GM10847 (cell line): Measurements from ENCODE around the gene SYNC.

ENCODE experiments used
- POLR2A ChIP-seq: IDR thresholded peaks from 2 replicates; pipeline ENCODE4 v1.6.1; 2011; ENCODE audit not compliant: insufficient read length; ENCODE audit errors: extremely low read depth

Gene SYNC

DNA sequence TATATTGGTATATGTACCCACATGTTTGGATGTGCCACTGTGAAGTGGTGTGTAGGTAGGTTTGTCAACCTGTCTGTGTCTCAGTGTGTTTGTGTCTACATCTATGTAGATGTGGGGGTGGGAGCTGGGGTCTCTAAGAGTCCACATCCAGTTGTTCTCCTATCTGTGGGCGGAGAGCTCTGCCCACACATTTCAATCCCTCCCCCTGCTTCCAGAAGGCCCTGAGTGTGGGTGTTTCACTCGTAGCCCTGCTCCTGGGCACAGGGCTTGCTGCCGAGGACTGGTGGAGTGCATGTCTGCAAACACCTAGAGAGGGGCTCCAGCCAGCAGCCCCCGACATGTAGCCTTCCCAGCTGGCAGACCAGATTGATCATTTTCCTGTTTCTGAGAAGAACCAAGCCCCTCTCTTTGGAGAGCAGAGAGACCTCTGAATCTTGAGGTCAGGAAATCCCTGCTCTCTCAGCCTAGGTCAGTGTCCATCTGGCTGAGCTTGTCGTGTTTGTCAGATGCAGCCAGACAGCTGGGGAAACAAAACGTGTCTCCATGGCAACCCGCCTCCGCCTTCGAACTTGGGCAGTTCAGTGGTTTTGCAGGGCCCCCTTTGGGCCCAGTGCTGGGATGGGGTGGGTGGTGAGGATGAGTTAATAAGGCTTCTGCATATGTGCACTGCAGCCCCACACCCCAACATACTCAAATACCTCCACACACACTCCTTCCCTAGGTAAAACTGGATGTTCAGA, 31.2 kb upstream of the SYNC start:
- TF ChIP-seq POLR2A, result no peak

DNA sequence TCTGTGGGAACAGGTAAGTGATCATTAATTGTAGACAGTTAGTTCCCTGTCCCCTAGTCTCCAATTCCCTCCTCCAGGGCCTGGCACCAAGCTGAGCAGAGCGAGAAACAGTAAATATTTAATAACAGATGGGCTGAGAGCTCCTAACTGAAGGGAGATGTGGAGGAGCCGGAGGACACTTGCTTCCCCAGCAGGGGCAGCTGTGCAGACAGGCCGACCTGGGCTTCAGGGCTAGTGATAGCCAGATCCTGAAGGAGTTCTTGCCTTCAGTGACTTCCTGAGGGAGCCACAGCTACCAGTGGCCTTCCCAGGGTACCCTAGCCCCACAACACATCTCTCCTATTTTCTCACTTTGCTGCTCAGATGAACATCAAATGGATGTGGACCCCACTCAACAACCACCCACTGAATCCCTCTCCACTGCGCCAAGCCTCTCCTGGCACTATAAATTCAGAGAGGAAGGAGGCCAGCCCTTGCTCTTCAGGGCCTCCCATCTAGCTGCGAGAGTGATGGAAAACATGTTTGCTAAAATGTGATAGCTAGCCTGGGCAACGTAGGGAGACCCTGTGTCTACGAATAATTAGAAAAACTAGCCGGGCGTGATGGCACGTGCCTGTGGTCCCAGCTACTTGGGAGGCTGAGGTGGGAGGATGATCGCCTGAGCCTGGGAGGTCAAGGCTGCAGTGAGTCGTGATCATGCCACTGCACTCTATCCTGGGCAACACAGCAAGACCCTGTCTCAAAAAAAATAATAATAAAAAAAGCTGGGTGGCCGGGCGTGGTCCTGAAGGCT, 26.9 kb upstream of the SYNC start:
- TF ChIP-seq POLR2A, result no peak

DNA sequence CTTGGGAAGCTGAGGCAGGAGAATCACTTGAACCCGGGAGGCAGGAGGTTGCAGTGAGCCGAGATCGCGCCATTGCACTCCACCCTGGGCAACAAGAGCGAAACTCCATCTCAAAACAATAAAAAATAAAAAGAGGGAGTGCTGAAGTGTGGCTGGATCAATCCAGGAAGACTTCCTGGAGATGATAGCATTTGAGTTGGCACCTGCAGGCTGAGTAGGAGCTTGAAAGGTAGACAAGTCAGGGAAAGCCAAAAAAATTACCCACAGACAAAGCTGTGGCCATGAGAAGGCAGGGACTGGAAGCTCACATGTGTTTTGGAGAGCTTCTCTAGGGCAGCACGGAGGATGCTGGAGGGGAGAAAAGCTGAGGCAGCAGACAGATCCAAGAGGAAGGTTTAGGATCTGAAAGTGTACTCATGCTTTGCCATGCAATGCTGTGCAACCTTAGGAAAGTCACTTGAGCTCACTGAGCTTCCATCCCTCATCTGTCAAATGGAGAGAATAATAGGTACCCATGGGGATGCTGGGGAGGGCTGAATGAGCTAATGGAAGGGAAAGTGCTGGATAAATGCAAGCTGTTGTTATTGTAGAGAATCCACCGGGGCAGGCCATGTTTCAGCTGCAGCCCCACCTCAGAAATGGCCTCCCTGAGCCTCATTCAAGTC, 26.0 kb upstream of the SYNC start:
- no peak for TF ChIP-seq POLR2A

DNA sequence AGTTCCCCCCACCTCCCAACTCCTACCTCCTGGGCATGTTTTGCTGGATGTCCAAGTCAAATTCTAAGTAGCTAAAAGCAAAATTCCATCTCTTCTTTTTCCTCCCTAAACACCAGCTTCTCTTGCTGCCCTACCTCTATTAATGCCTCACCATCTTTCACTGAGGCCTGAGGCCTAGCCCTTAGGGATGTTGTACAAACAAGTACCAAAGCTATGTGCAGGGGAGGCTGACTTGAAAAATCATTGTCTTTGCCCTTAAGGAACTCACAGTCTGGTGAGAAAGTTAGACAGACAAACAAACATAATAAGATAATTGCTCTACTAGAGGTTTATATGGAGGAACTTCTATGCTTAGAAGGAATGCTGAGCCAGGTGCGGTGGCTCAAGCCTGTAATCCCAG, 25.3 kb upstream of the SYNC start:
- no peak for TF ChIP-seq POLR2A

DNA sequence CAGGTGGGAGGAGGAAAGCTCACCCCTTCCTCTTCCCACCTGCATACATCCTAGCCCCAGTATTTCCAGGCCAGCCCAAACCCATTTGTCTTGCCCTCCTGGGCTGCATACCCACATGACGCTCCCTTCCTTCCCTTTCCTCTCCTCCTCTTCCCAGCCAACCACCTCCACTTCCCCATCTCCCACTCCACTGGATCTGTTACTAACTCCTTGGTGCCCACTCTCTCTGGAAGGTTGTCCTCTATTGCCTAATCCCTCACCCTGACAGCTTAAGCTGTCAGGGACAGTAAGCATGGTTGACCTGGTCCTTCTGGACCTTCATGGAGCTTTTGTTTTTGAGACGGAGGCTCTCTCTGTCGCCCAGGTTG, 23.0 kb upstream of the SYNC start:
- TF ChIP-seq POLR2A, result no peak

DNA sequence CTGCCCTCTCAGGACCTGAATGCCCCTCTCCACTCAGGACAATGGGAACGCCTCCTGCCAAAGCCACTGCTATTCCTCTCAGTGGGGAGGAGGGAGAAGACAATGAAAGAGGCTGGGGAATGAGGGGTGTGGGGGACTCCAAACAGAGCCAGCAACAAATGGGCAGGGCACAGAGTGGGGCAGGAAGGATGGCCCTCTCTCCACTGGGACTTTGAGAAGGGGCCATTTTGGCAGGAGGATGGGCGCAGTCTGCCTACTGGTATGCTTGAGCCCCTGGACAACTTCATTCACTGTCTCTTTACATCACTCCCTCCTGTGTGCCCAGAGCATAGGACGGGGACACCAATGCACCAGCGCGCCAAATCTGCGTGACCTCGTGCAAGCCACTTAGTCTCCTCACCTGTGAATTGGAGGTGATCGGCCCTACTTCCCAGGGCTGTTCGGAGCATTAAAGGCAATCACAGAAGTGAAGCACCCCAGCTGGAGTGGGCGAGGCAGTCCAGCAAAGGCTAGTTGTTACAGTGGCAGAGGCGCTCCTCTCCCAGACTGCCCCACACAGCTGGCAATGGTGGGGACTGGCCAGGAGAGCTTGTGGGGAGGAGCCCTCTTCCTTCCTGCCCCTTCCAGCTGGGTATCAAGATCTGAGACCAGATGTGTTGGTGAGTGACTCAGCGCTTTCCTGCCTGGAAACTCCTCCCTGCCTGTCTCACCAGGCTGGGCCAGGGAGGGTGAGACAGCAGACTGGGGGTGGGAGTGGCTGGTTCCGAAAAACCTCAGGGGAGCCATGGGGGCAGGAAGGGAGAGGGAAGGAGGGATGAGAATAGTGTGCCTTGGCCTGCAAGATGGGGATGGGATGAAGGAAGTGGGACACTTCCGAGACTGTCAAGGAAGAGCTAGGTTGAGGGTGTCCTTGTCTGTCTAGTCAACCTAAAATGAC, 22.4 kb upstream of the SYNC start:
- TF ChIP-seq POLR2A, result no peak

DNA sequence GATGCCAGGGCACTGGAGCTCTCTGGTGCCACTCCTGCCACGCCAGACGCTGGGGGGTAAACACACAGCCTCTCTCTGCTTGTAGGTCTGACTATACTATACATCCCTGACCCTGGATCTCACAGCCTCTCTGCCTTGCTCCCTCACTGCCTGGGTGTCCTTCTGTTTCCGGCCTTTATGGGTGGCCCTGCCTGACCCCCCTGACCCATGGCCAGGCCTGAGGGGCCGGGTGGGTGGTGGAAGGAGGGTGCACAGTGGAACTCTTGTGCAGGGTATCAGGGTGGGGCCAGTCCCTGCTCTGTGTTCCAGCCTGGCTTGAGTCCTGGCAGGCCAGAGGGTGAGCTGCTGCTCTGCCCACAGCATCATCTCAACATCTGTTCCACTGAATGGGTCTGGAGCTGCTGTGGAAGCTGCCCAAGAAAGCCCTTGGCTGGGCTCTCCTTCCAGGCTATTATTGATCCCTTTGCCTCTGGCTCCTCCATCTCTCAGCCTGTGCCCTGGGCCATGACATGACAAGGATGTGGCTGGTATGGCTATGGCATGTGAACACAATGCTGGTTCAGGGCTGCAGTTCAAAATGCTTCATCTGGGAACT, 17.2 kb upstream of the SYNC start:
- no peak for TF ChIP-seq POLR2A

DNA sequence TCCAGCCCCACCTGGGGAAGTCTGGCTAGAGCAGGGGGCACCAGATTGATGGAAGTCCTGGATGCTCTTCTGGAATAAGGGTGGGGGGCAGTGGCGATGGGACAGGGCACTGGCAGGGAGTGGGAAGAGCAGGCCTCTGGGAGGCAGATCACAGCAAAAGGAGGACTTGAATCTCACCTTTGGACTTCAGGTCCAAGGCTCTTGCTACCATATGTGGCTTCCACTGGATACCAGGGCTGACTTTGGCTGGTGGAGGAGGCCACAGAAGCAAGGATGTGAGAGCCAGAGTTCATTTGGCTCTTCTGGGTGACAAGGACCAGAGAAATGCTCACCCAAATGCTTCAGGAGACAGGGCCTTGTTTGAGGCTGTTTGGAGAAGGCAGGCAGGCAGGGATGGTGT, 16.0 kb upstream of the SYNC start:
- no peak for TF ChIP-seq POLR2A

DNA sequence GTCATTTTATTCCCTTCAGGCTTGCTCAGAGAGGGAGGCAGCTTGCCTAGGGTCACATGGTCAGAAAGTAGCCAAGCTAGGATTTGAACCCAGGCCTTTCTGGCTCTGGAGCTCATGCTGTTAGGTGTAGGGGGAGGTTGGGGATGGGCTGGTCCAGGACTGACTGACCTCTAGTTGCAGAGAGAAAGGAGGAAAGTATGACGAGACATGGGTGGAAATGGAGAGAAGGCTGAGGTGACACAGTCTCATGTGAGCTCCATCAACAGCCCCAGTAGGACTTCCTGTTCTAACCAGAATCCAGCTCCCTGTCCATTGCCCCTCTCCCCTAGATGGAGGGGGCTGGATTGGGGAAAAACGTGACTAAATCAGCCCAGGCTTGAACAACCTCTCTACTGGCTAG, 15.5 kb upstream of the SYNC start:
- TF ChIP-seq POLR2A, result no peak

DNA sequence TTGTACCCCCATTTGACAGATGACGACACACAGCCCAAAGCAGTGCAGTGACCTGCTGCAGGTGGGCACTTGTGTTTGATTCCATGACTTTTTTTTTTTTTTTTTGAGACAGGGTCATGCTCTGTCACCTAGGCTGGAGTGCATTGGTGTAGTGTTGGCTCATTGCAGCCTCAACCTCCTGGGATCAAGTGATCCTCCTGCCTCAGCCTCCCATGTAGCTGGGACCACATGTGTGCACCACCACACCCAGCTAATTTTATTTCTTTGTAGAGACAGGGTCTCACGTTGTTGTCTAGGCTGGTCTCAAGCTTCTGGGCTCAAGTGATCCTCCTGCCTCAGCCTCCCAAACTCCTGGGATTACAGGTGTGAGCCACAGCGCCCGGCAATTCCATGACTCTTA, 14.9 kb upstream of the SYNC start:
- TF ChIP-seq POLR2A, result no peak

DNA sequence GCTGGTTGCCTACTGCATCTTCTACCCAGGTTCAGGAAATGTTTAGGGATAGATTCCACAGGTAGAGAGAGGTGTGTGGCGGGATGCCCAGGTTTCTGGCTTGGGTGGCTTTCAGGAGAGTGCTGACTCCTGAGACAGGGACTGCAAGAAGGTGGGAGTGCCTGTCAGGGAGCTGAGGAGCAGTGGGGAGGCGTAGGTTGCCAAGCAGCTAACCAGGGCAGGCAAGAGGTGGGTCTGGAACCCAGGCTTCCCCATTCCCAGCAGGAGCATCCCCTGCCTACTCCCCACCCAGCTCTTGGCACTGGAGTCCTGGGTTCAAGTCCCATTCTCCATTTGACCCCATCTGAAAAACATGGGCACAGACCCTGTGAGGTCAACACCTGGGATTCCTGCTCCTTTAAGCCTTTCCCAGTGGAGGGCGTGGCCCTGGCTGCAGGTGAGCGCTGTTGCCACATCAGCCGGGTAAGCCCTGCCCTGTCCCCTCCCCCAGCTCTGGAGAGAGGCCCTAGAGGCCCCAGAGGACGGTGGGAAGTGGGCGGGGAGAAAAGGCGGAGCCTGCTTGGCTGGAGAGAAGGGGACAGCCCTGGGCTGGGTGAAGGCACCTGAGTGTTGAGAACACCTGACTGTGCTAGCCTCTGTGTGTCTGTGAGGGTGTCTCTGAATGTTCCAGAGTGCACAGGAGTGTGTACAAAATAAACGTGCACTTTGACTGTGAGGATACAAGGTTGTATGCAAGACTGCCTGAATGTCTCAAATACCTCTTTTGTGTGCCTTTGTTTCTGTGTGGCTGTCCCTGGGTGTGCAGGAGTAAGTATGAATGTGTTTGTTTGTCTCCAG, 14.0 kb upstream of the SYNC start:
- TF ChIP-seq POLR2A, result no peak

DNA sequence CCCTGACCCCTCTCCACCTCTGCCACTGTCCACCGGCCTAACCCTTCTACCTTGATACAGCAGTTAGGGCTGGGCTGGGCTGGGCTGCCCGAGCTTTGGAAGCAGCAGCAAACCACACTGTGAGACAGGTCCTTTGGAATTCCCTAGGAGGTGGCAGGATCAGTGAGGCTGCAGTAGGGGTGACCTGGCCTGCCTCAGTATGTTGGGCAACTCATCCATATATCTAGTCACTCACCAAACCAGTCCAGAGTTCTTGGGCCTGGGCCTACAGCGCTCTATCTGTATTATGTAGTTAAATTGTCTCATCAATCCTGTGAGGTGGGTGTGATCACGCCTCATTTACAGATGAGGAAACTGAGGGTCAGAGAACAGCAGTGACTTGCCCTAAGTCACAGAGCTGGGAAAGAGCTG, 13.3 kb upstream of the SYNC start:
- TF ChIP-seq POLR2A, result no peak

DNA sequence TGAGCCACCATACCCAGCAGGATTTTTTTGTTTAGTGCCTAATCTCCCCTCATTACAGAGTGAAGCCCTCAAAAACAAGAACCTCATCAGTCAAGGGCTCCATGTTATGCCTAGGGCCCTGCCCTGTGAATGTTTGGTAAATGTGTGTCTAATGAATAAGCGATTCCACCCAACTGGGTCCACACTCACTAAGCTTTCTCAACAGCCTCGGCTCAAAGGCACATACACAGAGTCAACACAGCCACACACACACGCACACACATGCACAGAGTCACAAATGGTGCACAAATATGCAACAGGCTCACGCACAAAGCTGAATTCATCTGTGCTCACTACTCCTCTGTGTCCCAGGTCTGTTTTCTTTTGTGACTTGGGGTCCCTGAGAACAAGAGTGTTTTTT, 11.7 kb upstream of the SYNC start:
- TF ChIP-seq POLR2A, result no peak

DNA sequence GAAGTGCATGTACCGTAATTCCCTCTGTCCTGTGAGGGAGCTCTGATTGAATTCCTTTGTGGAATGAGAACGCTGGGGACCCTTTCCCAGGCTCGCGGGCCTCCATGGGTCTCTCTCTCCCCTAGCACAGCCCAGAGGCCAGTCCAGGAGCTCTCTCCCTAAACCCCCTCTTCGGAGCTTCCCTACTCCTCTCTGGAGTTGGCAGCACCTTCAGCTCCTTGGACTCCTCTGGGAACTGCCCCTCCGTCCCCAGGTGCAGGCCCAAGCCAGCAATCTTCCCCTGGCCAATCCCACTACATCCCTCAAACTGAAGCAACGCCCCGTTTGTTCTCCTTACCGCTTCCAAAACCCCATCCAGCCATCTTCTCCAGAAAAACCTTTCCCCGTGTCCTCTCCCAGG, 10.5 kb upstream of the SYNC start:
- no peak for TF ChIP-seq POLR2A
